Activated CD4-positive, CD25-positive, alpha-beta regulatory T cell (primary cell): ENCODE data around the gene TOMM20.
"Not testable (repeated sequence)": the region's sequence is repeated elsewhere in the genome, so short reads cannot be mapped to it uniquely, and the experiment has no call there.

Source experiments
- DNase-seq, 4 experiments: peaks; one replicate each; lab custom pipeline; 2025; lab: John Stamatoyannopoulos, UW

Gene TOMM20

DNA sequence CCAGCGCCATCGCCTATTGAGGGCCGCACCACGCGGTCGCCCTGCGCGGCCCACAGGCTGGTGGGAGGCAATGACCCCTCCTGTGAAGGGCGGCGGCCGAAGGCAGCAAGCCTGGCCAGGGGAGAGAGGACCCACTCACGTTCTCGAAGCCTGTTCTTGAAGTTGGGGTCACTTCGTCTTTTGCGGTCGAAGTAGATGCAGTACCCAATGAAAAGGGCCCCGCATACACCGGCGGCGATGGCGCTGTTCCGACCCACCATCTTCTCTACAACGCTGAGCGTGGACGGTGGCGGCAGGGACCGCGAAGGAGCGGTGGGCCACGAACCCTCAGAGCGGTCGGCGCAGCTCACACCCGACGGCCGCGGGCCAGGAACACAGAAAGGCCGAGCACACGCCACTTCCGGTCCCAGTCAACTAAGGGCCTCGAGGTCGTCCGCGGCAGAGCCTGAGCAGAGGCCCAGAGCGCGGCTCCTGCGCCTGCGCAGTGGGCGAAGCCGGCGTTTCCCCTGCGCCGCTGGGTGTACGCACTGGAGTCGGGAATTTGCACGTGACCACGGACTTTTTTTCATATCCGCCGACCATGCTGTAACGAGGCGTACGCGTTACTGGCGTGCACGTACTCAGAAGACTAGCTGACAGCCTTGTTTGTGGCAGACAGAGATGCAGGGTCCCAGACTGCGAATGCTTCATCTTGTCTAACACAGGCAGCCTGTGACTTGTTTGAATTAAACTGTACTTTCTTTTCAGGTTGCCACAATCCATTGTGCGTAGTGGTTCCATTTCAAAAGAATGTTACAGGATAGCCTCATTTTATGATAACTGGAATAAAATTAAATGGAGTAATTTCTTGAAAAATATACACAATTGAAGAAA, at the start of gene TOMM20:
TSS of gene TOMM20 (minus strand) at position 382 of the 873 bp plus-strand sequence. CDS start at position 260, 122 bp downstream.
- DNase-seq: peak; percentile 83 to 87 (median 86)

DNA sequence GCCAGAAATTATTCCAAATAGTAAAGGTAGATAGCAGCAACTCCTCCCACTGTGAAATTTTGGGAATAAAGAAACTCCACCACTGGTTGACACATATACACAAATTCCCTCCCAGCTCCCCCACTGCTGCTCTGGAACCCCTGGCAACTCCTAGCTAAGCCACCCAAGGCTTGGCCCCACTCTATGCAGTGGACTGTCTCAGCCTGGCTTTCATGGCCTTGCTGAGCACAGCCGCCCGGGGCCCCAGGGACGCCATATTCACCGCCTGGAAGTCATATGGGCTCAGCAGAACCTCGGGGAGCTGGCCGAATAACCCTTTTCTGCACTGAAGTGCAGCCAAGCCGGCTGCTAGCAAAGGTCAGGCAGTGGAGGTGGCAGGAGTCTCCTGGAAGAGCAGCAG, 47.8 kb upstream of the TOMM20 start:
- DNase-seq: no peak

DNA sequence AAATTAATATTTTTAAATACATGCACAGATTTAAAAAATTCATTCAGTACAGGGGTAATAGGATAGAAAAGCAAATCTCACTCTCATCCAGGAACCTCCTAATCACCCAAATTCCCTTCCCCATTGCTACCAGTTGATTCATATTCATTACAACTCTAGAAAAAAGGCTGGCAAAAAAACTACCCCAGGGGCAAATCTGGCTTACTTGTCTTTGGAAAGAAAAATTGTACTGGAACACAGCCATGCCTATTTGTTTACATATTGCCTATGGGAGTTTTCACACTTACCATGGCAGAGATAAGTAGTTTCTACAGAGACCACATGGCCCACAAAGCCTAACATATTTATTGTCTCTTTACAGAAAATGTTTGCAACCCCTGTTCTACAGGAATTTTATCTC, 41.3 kb upstream of the TOMM20 start:
- no peak for DNase-seq

DNA sequence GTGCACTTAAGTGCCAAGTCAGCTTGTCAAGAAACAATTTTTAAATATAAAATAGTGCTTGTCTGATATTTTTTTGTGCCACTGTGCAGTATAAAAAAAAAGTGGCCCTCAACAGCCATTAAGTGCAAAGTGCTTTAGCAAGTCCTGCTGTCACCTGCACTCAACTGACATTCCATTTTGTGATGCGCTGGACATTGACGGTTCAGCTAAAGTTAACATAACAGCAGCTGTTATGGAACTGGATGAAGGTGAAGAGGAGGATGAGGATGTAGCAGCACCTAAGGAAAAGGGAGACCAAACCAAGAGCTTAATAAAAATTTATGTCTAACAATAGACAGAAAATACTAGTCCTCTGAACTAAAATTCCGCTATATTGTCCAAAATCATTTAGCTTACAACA, 39.7 kb upstream of the TOMM20 start:
- DNase-seq: no peak

DNA sequence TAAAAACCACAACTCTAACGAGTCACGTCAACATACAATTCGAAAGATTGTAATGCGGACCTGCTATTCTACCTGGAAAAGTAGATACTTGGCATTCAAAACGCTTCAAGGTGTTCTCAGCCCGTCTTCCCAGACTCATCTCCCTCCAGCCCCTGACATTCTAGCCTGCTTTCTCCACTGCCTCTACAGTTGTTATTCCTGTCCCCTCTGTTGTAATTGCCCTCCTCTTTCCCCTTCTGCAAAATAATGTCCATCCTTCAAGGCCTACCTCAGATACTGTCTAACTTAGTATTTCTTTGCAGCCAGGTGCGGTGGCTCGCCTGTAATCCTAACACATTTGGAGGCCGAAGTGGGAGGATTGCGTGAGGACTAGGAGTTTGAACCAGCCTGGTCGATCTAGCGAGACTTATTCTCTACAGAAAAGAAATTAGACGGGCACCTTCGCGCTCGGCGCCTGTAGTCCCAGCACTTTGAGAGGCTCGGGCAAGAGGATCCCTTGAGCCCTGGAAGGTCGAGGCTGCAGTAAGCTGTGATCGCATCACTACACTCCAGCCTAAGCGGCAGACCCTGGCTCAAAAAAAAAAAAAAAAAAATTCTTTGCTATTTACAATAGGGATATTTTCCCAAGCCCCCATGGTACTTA, 33.2 kb upstream of the TOMM20 start:
- DNase-seq: no peak

DNA sequence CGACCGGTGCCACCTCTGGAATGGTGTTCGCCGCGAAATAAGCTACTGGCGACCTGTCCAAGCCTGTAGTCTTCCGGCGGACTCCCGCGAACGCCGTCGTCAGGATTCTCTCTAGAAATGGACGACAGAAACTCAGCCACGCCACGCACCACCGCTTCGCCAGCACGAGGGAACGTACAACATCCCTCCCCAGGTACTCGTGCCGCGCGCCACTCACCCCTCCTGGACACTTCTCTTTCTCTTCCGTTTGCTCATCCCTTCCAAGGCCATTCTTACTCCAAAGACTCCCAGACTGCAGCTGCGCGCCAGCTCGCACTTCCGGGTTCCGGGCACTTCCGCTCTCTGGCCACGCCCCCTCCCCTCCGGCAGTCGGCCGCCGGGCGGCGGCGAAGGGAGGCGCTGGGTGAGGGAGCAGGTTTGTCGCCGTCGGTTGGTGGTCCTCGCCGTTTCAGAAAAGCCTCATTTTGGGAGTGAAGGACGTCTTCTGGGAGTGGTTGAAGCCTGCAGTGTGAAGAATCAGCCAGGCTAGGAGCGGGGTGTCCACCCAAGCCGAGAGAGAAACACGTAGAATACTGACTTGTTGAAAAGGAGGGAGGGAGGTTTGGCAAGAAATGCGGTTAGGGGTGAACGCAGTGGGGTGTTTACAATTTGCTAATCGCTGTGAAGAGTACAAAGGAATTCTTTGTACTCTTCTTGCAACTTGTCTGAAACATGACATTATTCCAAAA, 32.5 kb upstream of the TOMM20 start, which contains the start of gene RBM34:
TSS of gene RBM34 (minus strand) at position 294 of the 728 bp plus-strand sequence. CDS start at position 270, 24 bp downstream.
- DNase-seq: peak; percentile 75 to 88 (median 86)

DNA sequence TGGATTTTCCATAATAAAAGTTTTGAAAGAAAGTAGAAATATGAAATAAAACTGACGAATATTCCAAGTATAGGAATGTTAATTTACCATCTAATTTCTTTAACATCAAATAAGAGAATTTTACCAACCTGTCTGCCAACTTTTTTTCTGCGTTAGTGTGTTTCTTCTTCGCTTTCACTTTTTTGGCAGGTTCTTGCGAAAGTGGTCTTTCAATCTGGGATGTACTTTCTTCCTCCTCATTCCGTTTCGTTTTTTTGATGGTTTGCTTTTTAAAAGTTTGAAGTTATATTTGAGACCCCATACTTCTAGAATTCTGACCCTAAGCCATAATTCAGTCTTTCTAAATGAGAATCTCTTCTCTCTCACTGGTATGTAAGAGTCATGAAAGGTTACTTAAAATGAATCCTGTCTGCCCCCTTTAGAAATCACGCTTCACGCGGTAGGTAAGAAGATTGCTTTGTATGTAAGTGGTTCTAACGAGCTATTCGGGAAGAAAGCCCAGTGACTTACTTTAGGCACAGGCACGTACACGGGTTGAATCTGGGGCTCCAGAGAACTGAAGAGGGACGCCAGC, 31.8 kb upstream of the TOMM20 start:
- DNase-seq: no peak

DNA sequence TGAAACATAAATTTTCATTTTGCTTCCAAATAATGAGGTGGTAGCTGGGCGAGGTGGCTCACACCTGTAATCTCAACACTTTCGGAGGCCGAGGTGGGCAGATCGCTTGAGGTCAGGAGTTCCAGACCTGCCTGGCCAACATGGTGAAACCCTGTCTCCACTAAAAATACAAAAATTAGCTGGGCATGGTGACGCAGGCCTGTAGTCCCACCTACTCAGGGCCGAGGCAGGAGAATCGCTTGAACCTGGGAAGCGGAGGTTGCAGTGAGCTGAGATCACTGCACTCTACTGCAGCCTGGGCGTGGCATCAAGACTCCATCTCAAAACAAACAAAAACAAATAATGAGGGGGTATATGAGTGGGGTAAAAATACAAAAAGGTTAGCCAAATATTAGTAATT, 31.3 kb upstream of the TOMM20 start:
- DNase-seq: not testable (repeated sequence)

DNA sequence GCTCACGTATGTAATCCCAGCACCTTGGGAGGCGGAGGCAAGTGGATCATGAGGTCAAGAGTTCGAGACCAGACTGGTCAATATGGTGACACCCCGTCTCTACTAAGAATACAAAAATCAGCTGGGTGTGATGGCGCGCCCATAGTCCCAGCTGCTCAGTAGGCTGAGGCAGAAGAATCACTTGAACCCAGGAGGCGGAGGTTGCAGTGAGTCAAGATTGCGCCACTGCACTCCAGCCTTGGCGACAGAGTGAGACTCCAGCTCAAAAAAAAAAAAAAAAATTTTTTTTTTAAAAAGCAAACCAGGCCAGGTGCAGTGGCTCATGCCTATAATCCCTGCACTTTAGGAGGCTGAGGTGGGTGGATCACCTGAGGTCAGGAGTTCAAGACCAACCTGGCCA, 30.6 kb upstream of the TOMM20 start:
- not testable (repeated sequence) for DNase-seq

DNA sequence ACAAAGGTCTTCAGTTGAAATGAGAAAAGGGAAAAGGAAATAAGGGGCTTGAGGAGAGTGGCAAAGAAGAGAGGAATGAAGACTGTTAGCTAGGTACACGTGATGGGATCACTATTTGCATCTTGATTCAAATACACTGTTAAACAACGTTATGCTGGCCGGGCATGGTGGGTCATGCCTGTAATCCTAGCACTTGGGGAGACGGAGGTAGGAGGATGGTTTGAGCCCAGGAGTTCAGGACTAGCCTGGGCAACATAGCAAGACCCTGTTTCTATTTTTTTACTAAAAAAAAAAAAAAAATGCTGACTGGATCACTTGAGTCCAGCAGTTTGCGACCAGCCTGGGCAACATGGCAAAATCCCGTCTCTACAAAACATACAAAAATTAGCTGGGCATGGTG, 30.0 kb upstream of the TOMM20 start:
- no peak for DNase-seq

DNA sequence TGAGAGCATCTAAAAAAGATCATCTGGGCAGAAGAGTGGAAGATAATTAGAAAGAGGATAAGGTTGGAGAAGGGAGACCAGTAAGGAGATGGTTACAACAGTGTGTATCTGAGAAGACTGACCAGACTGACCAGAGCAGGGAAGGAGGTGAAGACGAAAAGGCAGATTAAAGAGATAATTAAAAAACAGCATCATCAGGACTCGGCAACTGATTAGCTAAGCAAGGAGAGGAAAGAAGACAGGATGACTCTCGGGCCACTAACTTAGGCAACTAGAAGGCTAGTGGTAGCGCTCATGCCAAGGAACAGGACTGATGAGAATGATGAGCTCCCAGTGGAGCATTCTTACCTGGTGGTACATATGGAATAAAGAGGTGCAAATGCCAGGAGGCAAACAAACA, 28.5 kb upstream of the TOMM20 start:
- DNase-seq: no peak

DNA sequence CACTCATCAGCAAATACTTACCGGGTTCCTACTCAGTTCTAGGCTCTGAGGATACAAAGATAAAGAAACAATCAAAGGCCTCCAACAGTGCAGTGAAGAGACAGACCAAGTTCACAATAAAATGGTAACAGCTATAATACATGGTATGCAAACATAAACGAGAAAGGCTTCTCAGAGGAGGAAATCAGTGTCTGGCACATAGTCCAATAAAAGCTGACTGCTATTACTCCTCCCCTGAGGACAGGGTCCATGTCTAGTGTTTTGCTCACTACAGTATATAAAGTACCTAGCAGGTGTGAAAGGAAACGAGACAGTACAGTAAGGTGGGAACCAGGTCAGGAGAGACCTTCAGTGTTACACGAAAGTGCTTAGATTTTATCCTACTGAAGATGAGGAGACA, 28.1 kb upstream of the TOMM20 start:
- no peak for DNase-seq

DNA sequence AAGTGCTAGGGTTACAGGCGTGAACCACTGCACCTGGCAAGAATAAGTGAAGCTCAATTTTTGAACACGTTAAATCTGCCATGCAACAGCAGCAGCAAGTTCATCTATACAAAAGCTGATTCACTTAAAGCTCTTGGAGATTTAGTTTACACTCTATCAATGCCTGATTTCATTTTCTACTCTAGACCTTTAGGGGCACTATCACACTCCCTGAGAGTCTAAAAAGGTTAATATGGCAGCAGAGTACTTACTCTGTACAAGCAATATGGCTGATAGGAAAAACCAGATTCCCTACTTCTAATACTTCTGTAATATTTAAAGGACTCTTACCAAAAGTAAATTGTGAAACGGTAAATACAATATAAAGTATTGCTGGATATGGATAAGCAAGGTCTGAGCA, 27.6 kb upstream of the TOMM20 start:
- no peak for DNase-seq

DNA sequence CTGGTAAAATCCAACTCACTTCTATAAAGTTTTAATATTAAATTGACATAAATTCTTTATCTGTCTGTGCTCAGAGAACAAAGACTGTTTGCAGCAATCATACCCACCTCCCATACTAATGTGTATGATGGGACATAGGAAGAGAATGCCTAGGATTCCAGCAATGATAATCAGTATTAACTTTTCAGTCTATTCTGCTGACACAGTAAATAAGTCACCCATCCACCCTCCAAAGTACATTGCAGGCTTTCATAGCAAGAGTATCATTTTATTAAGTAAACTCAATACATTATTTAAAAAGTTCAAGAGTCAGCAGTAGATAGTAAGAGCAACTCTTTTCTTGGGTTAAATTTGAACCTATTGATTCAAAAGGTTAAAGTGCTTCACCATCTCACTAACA, 23.6 kb upstream of the TOMM20 start:
- no peak for DNase-seq

DNA sequence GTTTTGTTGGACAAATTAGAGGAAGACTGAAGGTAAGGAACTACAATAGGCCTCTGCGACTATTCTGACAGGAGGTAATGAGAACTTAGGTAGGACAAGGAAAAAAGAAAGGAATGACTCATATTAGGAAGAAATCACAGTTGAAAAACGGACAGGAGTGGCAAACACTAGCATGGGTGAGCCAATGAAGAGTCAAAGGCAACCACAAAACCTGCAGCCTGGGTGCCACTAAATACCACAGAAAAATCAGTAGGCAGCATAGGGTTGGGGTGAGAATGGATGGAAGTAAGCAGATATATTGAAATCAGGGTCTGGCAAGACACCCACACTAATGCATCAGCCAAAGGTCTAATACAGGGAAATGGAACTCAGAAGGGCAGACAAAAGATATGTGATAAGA, 22.4 kb upstream of the TOMM20 start:
- DNase-seq: no peak

DNA sequence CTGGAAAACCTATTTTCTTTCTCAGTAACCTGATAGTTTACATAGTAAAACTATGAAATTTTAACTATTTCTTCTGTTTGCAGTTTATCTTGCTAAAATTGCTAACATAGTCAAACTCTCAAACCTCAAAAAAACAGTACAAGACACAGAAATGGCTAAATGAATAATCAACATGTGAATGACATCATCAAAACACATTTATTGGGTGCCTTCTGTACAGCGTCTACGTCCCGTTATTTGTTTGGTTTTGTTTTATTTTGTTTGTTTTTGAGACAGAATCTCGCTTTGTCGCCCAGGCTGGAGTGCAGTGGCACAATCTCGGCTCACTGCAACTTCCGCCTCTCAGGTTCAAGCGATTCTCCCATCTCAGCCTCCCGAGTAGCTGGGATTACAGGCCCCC, 21.2 kb upstream of the TOMM20 start:
- DNase-seq: no peak

DNA sequence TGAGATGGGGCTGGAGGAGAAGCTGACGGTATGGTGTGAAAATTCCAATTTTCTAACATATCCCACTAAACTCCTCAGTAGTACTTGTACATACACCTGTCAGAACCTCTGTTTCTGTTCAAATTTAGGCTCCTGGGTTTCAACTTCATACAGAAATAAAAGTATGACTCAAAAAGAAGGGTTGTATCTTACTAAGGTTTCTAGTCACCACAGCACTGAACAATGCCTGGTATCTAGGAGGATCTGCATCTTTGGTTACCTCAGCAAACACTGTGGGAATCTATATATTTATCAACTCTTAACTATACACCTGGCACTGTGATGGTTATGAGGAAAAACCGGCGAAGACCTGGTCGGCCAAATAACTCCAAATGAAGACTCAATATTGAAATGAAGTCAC, 18.6 kb upstream of the TOMM20 start:
- DNase-seq: no peak

DNA sequence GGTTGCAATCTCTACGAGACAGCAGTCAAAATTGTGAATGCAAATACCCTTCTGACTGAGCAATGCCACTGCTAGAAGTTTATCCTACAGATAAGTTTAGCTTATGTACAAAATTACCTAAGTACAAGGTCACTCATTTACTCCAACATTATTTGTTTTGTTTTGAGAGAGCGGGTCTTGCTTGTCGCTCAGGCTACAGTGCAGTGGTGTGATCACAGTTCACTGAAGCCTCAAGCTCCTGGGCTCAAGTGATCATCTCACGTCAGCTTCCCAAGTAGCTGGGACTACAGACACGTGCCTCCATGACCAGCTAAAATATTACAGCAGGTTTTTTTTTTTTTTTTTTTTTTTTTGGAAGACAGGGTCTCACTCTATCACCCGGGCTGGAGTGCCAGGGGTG, 17.0 kb upstream of the TOMM20 start:
- DNase-seq: no peak

DNA sequence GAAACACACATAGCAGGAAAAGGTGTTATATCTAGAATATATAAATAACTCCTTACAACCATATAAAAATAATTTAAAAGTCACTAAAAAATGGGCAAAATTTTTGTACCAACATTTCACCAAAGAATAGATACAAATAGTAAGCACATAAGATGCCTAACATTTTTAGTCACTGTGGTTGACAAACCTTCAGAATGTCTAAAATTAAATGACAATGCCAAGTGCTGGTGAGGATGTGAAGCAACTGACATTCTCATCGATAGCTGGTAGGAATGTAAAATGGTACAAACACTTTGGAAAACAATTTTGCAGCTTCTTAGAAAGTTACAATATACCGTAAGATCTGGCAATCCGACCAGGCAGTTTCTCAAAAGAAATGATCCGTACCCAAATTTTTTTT, 14.4 kb upstream of the TOMM20 start:
- DNase-seq: no peak

DNA sequence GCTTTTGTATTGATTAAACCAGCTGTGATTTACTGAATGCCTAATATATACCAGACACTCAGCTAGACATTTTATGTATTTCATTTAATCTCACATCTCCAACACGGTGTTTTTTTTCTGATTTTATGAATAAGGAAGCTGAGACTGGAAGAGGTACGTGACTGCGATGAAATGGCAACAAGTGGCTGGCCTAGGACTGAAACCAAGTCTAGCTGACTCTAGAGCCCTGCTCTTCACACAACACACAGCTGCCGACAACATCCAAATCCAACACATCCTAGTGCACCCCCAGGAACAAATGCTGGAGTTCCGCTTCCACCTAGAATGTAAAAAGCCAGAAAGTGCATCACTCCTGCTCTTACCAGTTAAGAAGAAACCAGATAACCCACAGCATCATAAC, 10.7 kb upstream of the TOMM20 start:
- no peak for DNase-seq

DNA sequence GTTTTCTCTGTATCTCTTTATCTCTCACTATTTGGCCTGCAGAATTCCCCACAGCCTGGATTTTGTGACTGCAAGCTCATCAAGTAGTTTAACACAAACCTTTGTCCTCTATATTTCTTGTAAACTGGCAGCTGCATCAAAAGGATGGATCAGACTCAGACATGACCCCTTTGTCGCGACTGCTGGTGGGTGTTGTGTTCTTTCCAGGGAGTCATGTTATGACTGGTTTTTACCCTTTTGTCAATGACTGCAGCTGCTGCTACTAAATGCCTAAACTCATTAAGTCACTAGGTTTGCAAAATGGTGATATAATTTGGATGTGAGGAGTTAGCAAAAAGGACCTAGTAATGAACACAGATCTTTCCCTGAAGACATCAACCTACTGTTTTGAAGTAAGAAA, 10.2 kb upstream of the TOMM20 start:
- DNase-seq: no peak

DNA sequence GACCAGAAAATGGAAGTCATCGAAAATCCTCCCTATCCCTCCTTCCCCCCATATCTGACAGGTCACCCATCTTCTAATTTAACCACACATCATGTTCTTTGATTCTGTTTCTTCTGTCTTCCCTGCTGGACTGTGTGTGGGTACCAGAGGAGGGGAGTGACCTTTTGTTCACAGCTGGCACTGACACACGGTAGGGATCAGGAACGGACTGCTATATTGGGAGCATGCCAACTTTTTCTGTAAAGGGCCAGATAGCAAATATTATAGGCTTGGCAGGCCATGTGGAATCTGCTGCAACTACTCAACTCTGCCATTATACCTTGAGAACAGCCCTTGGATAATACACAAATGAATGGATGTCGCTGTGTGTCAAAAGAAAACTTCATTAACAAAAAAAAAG, 7.5 kb upstream of the TOMM20 start:
- no peak for DNase-seq
